DOHH2 (cell line): ENCODE measurements around the gene CCRL2.

Source experiments
- H3F3A ChIP-seq: fragments of 200-600 bp; sonication (generic), shearing (Covaris generic); 2 replicates; pipeline ENCODE4 v1.6.0; 2016; ENCODE audit warnings: antibody characterized with exemption, mild to moderate bottlenecking; ENCODE audit not compliant: control insufficient read depth, insufficient read depth
- H3K27ac ChIP-seq: fragments of 200-600 bp; sonication (generic); 2 replicates; pipeline ENCODE4 v1.5.1; 2014; ENCODE audit warnings: low read depth, mild to moderate bottlenecking, low read length, moderate library complexity
- H3K27me3 ChIP-seq: fragments of 200-600 bp; sonication (generic); 2 replicates; pipeline ENCODE4 v1.6.1; 2014; ENCODE audit warnings: mild to moderate bottlenecking, low read length, mixed read lengths; ENCODE audit not compliant: control insufficient read depth
- H3K36me3 ChIP-seq: fragments of 200-600 bp; sonication (generic); 2 replicates; pipeline ENCODE4 v1.6.1; 2014; ENCODE audit warnings: mild to moderate bottlenecking, low read length, moderate library complexity, mixed read lengths; ENCODE audit not compliant: control insufficient read depth
- H3K4me1 ChIP-seq: fragments of 200-600 bp; sonication (generic); 2 replicates; pipeline ENCODE4 v1.6.1; 2014; ENCODE audit warnings: mild to moderate bottlenecking, low read length, mixed read lengths; ENCODE audit not compliant: control insufficient read depth
- H3K4me2 ChIP-seq: fragments of 200-600 bp; sonication (generic); 2 replicates; pipeline ENCODE4 v1.6.0; 2014; ENCODE audit warnings: mild to moderate bottlenecking, low read length, moderate library complexity
- H3K4me3 ChIP-seq: fragments of 200-600 bp; sonication (generic); 2 replicates; pipeline ENCODE4 v1.5.1; 2014; ENCODE audit warnings: mild to moderate bottlenecking, low read length, mixed read lengths
- H3K79me2 ChIP-seq: fragments of 200-600 bp; sonication (generic); 2 replicates; pipeline ENCODE4 v1.6.1; 2014; ENCODE audit warnings: mild to moderate bottlenecking, low read length, mixed read lengths; ENCODE audit not compliant: control insufficient read depth
- H3K9me2 ChIP-seq: fragments of 200-600 bp; sonication (generic); replicated peaks from 2 replicates; pipeline ENCODE4 v1.6.1; 2014; ENCODE audit warnings: mild to moderate bottlenecking, low read length, mixed read lengths; ENCODE audit not compliant: control insufficient read depth
- H3K9me3 ChIP-seq: fragments of 200-600 bp; sonication (generic); 2 replicates; pipeline ENCODE4 v1.6.1; 2014; ENCODE audit warnings: antibody characterized with exemption, low read length, mixed read lengths; ENCODE audit not compliant: control insufficient read depth, insufficient read depth
- H4K20me1 ChIP-seq: fragments of 200-600 bp; sonication (generic); 2 replicates; pipeline ENCODE4 v1.6.0; 2014; ENCODE audit warnings: low read depth, mild to moderate bottlenecking, antibody characterized with exemption, low read length, moderate library complexity; ENCODE audit not compliant: control insufficient read depth, insufficient read depth
- EZH2phosphoT487 ChIP-seq: fragments of 200-600 bp; sonication (generic); IDR thresholded peaks from 2 replicates; pipeline ENCODE4 v1.6.1; 2017; ENCODE audit warnings: borderline replicate concordance, mild to moderate bottlenecking, antibody characterized with exemption, low read length, moderate library complexity, mixed read lengths
- TF ChIP-seq, protein P1 (sequence below): fragments of 200-600 bp; sonication (generic); IDR thresholded peaks from one replicate; pipeline ENCODE4 v1.5.1; 2014; ENCODE audit warnings: antibody characterized with exemption, mild to moderate bottlenecking, low read depth, low read length; ENCODE audit not compliant: poor library complexity, severe bottlenecking

The CCRL2 gene

DNA sequence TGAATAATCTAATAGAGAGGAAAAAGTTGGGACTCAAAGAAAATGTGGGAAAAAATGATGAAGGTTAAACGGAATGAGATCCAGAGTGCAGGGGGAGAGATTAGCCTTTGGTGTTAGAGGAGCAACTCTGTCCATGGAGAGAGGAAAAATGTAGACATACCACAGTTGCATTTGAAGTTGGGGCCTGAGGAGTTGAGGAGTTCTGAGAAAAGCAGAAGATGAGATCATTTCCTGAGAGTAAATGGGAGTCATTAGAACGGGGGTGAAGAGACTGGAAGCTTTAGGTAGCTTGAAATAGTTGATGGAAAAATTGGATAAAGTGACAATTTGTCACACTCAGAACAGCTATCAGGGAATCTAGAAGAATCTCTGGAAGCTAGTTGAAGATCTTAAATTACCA is 7.5 kb upstream of the CCRL2 start:
- Histone ChIP-seq H3K9me2 (no peaks in the 10 kb centered on the region), H4K20me1 (no peaks in the 10 kb centered on the region), H3K4me1 (no peaks in the 10 kb centered on the region), H3F3A (no peaks in the 10 kb centered on the region), H3K27me3 (peaks cover 9% of the 10 kb centered on the region), H3K4me2 (no peak overlapping the region), H3K27ac (no peak overlapping the region), H3K79me2 (no peaks in the 10 kb centered on the region), H3K9me3 (no peaks in the 10 kb centered on the region), H3K36me3 (no peaks in the 10 kb centered on the region), H3K4me3 (no peak overlapping the region)
- TF ChIP-seq, protein P1, sequence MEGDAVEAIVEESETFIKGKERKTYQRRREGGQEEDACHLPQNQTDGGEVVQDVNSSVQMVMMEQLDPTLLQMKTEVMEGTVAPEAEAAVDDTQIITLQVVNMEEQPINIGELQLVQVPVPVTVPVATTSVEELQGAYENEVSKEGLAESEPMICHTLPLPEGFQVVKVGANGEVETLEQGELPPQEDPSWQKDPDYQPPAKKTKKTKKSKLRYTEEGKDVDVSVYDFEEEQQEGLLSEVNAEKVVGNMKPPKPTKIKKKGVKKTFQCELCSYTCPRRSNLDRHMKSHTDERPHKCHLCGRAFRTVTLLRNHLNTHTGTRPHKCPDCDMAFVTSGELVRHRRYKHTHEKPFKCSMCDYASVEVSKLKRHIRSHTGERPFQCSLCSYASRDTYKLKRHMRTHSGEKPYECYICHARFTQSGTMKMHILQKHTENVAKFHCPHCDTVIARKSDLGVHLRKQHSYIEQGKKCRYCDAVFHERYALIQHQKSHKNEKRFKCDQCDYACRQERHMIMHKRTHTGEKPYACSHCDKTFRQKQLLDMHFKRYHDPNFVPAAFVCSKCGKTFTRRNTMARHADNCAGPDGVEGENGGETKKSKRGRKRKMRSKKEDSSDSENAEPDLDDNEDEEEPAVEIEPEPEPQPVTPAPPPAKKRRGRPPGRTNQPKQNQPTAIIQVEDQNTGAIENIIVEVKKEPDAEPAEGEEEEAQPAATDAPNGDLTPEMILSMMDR = no peak
- TF ChIP-seq EZH2phosphoT487 = no peak

DNA sequence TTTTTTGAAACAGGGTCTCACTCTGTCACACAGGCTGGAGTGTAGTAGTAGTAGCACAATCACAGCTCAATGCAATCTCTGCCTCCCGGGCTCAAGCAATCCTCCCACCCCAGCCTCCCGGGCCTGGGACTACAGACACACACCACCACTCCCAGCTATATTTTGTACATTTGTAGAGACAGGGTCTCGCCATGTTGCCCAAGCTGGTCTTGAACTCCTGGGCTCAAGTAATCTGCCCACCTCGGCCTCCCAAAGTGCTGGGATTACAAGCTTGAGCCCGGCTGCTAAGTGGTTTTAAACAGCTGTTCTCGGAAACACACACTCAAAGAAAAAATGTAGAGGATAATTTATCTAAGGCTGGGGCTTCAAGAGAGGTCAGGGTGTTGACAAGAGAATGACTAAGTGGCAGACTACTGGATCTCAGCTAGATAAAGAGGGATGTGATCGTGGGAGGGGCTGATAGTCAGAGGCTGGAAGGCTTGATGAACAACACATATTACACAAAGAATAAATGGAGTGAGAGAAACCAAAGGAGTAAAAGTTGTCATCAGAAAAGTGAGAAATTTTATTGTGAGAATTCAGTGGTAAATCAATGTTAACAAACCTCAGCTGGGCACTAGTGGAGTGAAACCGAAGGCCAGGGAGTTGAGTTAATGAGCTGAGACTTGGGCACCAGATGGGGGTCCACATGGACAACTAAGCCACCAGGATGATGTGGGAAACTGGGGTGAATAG is 6.9 kb upstream of the CCRL2 start:
- Histone ChIP-seq H3K9me3 (no peaks in the 10 kb centered on the region), H3K9me2 (no peaks in the 10 kb centered on the region), H3F3A (no peaks in the 10 kb centered on the region), H3K36me3 (no peaks in the 10 kb centered on the region), H3K4me2 (no peak overlapping the region), H3K27me3 (peaks cover 9% of the 10 kb centered on the region), H3K27ac (no peak overlapping the region), H3K4me3 (no peak overlapping the region), H3K79me2 (no peaks in the 10 kb centered on the region), H4K20me1 (no peaks in the 10 kb centered on the region), H3K4me1 (no peaks in the 10 kb centered on the region)
- TF ChIP-seq, protein P1 = no peak
- no peak for TF ChIP-seq EZH2phosphoT487

DNA sequence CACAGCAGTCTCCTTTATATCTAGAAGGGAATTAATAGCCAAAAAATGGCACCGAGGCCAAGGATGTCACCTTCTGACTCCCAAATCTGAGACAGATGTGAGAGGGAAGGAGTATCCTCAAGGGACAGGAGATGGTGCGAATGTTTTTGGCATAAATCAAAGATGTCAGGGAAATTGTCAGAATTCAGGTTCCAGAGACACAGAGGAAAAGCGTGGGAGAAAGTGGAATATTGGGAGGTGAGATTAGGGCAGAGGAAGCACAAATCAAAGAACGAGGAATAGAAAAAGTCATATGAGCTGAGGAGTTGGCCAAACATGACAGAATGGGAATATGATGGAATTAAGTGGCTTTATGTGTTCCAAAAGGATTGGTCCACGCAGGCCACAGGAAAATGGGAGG is 6.2 kb upstream of the CCRL2 start:
- Histone ChIP-seq H3K36me3 (no peaks in the 10 kb centered on the region), H3F3A (no peaks in the 10 kb centered on the region), H3K9me2 (no peaks in the 10 kb centered on the region), H3K4me2 (no peak overlapping the region), H3K79me2 (no peaks in the 10 kb centered on the region), H4K20me1 (no peaks in the 10 kb centered on the region), H3K9me3 (no peaks in the 10 kb centered on the region), H3K27me3 (peaks cover 9% of the 10 kb centered on the region), H3K4me1 (no peaks in the 10 kb centered on the region), H3K27ac (no peak overlapping the region), H3K4me3 (no peak overlapping the region)
- TF ChIP-seq, protein P1 = no peak
- TF ChIP-seq EZH2phosphoT487 = no peak
